ENCODE results near the gene DDX52.

Gene DDX52

GRCh38 chr17:37598145-37598544 is 45.1 kb downstream of the DDX52 start:
- no peak overlapping the region for H3K27ac ChIP-seq

DNA sequence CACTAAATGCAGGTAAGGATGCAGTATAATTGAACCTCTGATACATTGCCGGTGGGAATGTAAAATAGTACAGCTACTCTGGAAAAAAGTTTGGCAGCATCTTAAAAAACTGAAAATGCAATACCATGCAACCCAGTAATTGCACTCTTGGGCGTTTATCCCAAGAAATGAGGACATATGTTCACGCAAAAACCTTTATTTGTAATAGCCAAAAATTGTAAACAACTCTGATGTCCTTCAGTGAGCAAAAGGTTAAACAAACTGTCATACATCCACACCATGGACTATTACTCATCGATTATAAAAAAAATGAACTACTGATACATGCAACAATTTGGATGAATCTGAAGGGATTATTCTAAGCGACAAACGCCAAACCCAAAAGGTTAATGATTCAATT is 51.0 kb downstream of the DDX52 start:
- H3K27ac ChIP-seq, result no peak overlapping the region
- no peak for DNase-seq (ENCODE audit: low read depth, low spot score)

More at GRCh38 chr17:37598145-37598544, 45.1 kb downstream of the DDX52 start:
- no peak for DNase-seq (ENCODE audit: low read depth, low spot score)

GRCh38 chr17:37585066-37585465 is 58.2 kb downstream of the DDX52 start:
- H3K27ac ChIP-seq, result no peak overlapping the region
- DNase-seq (ENCODE audit: low read depth, low spot score), result no peak

DNA sequence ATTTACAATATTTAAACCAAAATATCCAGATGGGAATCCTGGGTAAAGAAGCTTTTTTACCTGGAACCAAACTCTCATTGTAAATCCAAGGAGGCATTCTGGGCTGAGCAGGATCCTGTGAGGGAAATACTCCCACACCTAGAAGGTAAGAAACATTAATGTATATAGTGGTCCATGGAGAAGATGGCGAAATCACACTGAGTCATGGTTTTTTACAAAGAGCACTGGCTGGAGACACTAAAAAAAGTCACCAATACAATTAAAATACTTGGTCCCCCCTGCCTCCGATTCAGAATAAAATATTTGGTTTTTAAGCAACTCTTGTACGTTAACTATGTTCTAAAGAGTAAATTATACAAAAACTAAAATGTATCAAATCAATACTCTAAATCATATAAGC is 67.0 kb downstream of the DDX52 start:
- no peak for DNase-seq (ENCODE audit: low read depth, low spot score)
- no peak overlapping the region for H3K27ac ChIP-seq

- DNase-seq (ENCODE audit: low read depth, low spot score), result no peak
- no peak overlapping the region for H3K27ac ChIP-seq
Observed at GRCh38 chr17:37574427-37574826, 68.8 kb downstream of the DDX52 start.

GRCh38 chr17:37571674-37572073 is 71.6 kb downstream of the DDX52 start:
- no peak for DNase-seq (ENCODE audit: low read depth, low spot score)
- H3K27ac ChIP-seq, result no peak overlapping the region

DNA sequence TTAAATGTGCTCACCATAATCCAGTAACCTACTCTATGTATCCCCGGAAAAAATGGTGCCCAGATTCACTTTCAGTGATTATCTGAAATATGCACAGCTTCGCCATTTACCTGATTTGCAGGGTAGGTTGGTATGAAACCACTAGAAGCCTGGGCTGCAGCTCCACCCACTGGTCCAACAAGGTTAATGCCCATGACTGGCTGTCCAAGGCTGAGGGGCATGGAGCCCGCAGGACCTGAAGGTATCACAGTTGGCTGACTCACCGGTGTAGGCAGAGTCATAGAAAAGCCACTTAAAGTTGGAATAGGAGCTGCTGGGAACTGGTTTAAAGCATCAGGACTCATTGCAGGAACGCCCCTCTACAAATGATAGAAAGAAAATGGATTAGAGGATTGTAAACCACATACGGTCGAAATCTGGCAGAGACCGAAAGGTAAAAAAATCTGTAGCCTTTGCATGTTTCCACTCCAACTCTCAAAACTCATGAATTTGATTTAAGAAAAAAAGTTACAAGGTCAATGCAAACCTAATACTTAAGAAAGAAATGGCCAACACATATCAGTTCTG is 72.6 kb downstream of the DDX52 start:
- no peak overlapping the region for H3K27ac ChIP-seq
- DNase-seq (ENCODE audit: low read depth, low spot score), result peak; percentile 52

DNA sequence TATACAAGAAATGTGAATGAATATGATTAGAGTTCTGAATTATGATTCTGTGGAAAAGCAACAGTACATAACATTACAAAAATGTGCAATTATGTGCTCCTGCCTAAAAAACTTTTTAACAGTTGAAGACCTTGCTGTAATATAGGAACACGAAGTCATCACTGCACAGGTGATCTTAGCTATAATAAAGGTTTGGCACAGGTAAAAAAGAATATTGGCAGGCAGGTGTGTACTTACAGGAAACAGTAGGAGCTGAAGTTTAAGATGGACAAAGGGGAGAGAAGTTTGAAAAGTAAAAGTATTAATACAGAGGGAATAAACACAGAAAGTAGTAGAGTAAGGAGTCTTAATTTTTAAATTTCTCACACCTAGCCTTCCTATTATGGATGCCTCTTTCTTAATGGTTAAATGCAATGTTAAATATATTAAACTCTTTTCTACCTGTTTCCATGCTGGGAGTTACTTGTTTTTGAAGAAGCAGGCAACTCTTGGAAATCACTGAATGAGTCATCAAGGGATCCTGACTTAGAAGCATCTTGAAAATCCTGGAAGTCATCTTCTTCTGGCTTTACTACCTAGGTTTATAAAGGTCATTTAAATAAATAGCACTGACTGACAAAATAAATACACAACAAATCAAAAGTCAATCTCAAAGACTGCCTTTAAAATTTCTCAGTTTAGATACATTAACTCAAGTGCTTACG is 74.7 kb downstream of the DDX52 start:
- no peak overlapping the region for H3K27ac ChIP-seq
- no peak for DNase-seq (ENCODE audit: low read depth, low spot score)

DNA sequence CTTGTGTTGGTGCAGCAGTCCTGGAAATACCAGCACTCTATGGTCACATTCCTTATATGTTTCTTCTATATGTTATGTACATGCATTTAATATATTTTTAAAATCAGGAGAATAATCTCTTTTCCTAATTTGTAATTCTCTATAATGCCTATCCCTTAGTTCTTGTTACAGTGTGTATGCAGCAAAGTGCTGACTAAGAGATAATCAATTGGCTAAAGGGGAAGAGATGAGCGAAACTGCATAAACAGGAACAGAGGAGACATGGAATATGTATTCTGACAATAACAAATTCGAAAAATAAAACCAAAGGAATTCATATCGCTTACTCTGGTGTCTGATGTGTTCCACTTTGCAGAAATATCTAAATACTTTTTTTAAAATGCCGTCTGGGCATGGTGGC is 75.7 kb downstream of the DDX52 start:
- no peak overlapping the region for H3K27ac ChIP-seq
- no peak for DNase-seq (ENCODE audit: low read depth, low spot score)

DNA sequence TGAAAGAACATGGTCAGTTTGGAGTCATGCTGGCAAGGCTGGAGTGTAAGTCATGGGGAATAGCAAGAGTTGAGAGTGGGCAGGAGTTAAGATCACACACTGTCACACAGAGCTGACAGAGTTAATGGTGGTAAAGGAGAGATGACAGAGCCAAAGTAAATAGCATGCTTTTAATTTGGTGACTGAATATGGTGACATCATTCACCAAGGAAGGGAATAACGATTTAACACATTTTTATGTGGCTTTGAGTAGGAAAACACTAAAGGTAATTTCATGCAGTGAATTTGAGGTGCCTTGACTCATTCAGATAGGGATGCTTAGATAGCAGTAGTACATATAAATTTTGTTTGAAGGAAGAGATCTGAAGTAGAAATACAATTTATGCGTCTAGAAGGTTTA is 76.1 kb downstream of the DDX52 start:
- no peak overlapping the region for H3K27ac ChIP-seq
- DNase-seq (ENCODE audit: low read depth, low spot score), result no peak

DNA sequence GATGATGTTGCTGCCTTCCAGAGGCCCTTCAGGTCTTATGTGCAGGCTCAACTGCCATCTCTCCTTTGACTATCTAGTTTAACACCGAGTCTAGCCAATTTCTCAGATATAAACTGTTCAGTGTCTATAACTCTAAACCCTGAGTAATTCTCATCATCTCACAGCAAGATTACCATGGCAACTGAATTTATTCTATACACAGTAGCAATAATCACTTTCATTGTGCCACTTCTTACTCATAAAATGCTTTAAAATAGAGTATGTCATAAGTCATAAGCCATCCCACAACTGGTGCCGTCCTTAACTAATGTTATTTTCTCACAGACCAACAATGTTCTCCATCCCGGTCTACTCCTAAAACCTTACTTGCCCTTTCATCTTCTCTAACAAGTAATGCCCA is 79.0 kb downstream of the DDX52 start:
- H3K27ac ChIP-seq, result no peak overlapping the region
- no peak for DNase-seq (ENCODE audit: low read depth, low spot score)

- no peak overlapping the region for H3K27ac ChIP-seq
- DNase-seq (ENCODE audit: low read depth, low spot score), result no peak
Observed at GRCh38 chr17:37562016-37562745, 81.1 kb downstream of the DDX52 start.

Measured in epithelial cell of prostate (primary cell).